Endometrial microvascular endothelial cells (primary cell): ENCODE results near the gene NDUFB1. TPM values are rescaled to one million over a fixed set of nuclear protein-coding genes. Genes with fewer than 3 reads are reported as not detected.

ENCODE experiments used
- in situ Hi-C: cut with HindIII; loops from 2 replicates; pipeline ENCODE4 v1.10.0; 2017; ENCODE audit warnings: low sequenced_read_pairs, low pct_unique_long_range_greater_than_20kb; ENCODE audit errors: inconsistent ontology term
- total RNA-seq: library from RNA; depleted of rRNA; stranded (reverse); fragments of >200 nt; gene quantifications from one replicate; pipeline ENCODE4 v1.2.3, GENCODE V29; 2015; ENCODE audit errors: inconsistent ontology term

The NDUFB1 gene
- 634 TPM for total RNA-seq

GRCh38 chr14:92121670-92122350 is at the start of gene NDUFB1, which contains the start of gene CPSF2:
NDUFB1 (minus strand) TSS chr14:92121706; CDS start chr14:92117637, 4,069 bp downstream.
CPSF2 (plus strand) TSS chr14:92121969; CDS start chr14:92130985, 9,016 bp downstream.
- in situ Hi-C loops: no loop called here

GRCh38 chr14:92164958-92165357 is 43.5 kb upstream of the NDUFB1 start:
- in situ Hi-C loops: no loop called here

GRCh38 chr14:92161521-92161920 is 40.0 kb upstream of the NDUFB1 start:
- in situ Hi-C loops: no loop called here

DNA sequence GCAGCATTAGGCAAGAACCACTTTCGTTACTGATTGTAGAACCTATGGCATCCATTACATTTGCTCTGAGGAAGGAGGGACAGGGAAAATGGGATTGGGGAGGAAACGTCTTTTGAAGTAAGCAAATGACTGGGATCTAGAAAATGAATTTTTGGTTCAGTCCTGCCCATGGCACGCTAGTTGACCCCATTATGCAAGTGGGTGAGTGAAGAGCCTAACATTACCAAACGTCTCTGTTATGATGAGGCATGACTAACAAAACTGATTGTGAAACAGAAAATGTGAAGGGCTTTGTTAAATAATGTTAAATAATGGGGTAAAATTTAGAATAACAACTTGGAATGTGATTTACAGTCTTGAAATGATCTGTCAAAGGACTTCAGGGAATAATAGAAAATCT is 39.1 kb upstream of the NDUFB1 start:
- in situ Hi-C loops: no loop called here

DNA sequence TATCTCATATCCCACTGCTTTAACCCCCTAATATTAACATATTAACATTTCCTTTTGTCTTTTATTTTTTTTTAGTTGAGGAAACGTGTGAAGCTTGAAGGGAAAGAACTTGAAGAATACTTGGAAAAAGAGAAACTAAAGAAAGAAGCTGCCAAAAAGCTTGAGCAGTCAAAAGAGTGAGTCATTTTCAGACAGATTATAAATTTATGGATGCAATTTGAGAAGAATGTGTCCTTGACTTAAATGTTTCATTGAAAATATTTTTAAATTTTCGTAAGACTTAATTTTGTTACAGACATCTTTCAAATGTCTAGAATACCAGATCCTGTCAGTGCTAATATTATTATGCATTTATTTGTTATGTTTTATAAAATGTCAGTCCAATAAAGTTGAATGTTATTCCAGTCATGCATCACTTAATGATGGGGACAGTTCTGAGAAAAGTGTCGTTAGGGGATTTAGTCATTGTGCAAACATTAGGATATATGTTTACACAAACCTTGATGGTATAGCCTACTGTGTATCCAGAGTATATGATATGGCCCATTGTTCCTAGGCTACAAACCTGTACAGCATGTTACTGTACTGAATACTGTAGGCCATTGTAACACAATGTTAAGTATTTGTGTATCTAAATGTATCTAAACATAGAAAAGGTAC is 32.9 kb upstream of the NDUFB1 start:
- in situ Hi-C loops: no loop called here

- in situ Hi-C loops: no loop called here
These were observed 32.1 kb upstream of the NDUFB1 start for GRCh38 chr14:92153581-92153980.

DNA sequence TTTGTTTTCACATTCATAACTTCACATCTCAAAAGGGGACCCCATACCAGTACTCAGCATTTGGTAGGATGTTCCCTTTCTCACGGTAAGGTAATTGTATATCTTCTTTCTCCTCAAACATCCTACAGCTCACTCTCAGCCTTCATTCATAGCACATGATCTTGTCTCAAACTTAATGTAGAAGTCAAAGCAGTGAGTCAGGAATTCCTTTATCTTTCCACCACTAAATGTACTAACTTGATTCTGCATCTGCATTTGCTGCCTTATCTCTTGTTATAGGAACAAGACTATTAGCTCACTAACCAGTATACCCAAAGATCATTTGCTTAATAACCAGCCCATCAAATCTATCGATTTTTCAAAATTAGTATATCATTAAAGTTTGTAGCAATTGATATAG is 23.2 kb upstream of the NDUFB1 start:
- in situ Hi-C loops: no loop called here

DNA sequence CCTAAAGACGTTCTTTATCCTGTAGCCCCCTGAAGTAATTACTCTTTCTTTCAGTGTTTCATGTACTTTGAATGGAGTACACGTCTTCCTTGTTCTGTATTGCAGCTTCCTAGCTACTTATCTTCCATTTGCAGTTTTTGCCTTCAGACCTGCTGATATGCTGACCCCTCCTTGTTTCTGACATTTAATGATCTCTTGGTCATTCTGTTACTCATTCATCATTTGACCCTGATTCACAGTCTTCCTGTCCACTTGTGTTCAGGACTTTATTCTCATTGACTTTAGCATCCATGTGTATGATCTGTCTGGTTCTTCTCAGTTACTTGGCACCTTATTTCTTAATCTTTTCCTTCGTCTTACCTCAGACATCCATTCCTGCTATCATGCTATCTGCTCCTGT is 22.5 kb upstream of the NDUFB1 start:
- in situ Hi-C loops: no loop called here

DNA sequence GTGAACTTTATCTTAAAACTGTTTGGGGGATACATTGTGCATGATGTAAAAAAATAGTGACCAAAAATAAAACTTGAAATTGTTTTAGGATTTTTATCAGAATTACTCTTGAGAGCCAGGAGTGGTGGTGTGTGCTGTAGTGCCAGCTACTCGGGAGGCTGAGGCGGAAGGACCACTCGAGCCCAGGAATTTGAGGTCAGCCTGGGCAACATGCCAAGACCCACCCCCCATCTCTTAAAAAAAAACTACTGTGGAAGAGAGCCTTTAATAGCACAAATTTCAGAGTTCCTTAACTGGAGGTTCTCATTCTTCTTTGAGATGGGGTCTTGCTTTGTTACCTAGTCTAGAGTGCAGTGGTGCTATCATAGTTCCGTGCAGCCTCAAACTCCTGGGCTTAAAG is 21.8 kb upstream of the NDUFB1 start:
- in situ Hi-C loops: no loop called here

DNA sequence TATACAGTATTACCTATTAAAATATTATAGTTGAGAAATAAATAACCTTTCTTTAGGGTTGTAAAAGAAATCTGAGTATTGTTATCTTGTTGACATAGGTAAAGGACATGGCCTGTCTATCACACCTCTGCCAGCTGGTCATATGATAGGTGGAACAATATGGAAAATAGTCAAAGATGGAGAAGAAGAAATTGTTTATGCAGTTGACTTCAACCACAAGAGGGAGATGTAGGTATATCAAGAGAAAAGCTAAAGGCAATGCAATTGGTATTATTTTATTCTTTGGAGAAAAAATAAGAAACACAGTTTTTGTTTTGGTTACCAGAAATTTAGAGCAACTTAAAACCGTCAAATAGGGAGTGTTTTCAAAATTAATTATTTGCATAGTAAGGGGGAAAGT is 13.8 kb upstream of the NDUFB1 start:
- in situ Hi-C loops: no loop called here

DNA sequence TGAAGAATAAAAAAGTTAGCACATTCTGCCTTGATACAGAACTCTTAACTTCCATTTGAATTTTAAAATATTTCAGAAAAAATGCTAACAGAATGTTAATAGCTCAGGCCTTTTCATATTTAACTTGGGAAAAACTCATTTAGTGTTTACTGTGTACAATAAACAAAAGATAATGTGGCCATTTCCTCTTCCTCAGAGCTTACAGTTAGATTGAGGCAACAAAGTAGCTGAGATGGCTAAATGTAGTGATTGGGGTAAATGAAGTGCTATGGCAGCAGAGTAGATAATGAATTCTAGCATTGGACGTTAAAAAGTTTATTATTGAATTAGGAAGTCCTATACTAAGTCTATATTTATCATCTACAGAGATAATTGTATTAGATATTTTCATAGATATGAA is 12.9 kb upstream of the NDUFB1 start:
- in situ Hi-C loops: no loop called here

GRCh38 chr14:92122761-92123160 is 1.3 kb upstream of the NDUFB1 start:
- in situ Hi-C loops: no loop called here

DNA sequence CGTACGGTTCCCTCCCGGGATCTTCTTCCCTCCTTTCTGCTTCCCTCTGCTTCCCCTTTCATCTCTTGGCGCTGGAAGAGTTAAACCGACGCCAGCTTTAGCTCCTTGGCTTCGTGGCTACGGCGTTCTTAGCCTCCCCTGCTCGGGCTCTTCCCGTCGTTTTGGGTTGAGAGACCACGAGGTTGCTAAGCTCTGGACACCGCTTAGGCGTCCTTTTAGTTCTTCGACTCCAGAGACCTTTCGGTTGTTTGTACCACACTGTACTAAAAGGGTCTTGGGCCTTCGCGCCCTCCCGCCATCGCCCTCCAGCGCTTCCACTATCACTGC is 808 bp upstream of the NDUFB1 start:
- in situ Hi-C loops: no loop called here

GRCh38 chr14:92121207-92121669 is 268 bp downstream of the NDUFB1 start:
- in situ Hi-C loops: no loop called here

GRCh38 chr14:92109490-92109889 is 12.0 kb downstream of the NDUFB1 start:
- in situ Hi-C loops: no loop called here

DNA sequence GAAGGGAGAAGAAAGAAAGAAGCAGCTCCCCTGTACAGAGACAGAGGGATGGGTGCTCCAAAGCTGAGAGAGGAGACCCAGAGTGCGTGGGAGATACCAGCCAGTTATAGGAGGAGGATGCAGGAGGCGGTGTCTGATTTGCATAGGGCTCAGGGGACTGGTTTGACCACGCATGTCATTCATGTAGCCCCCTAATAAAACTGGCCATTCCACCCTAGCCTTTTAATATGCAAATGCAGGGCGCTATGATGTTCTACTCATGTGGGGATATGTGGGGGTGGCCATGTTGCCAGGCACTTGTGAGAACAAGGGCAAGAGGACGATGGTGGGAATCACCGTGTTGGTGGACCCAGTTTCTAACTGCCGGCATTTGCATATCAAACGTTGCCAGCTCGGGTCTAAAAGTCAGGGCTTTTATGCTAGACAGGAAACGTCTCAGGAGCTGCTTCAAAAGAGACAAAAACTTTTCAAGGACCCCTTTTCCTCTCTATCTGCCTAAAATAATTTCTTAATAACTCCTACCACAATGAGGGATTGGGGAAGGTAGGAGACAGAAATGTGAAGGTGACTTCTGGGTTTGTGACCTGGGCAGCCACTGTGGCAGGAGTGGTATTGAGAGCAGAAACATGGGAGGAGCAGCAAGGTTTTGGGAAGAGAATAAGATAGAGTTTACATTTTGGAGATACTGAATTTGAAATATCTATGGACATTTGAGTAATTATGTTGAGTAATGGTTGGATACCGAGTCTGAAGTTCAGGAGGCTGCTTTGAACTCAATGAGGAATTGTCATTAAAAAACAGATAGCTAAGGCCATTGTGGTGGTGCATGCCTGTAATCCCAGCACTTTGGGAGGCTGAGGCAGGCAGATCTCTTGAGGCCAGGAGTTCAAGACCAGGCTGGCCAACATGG is 12.9 kb downstream of the NDUFB1 start:
- in situ Hi-C loops: no loop called here

DNA sequence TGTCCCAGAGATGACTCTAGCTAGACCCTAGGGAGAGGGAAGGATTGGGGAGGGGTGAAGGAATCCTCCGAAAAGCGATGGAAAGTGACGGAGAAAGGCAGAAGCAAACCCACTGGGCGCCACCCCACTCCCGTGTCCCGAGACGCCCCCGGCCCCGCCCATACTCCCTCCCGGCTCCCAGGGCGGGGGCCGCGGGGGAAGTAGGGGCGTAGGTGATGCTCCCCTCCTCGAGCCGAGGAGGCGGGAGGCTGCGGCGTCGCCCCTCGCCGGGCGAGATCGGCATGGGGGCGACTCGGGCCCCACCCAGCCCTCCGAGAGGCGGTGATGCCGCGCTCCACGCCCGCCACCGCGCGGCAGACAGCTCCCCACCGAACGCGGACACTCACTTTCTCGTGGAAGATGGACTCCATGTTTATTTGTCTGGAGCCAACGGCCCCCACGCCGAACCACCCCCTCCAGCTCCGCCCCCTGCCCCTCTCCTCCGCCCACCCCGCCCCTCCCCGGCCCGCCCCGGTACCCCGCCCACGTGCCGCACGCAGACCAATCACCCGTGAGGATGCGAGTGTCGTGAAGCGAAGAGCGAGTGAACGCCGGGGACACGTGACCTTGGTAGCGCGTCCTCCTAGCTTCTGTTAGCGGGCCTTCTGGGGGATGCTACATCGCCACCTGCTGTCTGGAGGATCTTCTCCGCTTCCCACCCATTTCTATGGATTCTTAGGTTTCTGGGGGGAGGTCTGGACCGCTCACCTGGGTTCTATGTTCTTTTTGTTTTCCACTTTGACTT is 15.2 kb downstream of the NDUFB1 start, which contains the start of gene ATXN3:
Gene ATXN3 (minus strand): TSS at position 440 of the 784 bp plus-strand sequence. CDS start 30 bp downstream, at position 410.
- in situ Hi-C loops: no loop called here

DNA sequence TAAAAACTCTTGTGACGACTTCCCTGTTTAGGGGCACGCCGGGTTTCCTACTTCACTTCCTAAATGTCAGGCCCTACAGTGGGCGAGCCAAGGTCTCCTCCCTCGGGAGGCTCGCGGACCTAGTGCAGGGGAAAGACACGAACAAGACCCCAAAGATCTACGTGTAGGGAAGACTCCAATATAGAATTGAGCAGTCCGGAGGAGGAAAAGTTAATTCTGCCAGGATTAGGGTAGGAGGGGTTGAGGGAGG is 15.7 kb downstream of the NDUFB1 start:
- in situ Hi-C loops: no loop called here
